Measurements from ENCODE around the gene EFNA4. TPM values are rescaled to one million over a fixed set of nuclear protein-coding genes. Genes with fewer than 3 reads are reported as not detected.

EFNA4 gene
- total and polyA plus RNA-seq, 9 of the 15 experiments (the other 6 are each of a cell fraction or from before 2014, with no cell fraction given) = 0.68 to 7.4 (median 6.1) TPM

DNA sequence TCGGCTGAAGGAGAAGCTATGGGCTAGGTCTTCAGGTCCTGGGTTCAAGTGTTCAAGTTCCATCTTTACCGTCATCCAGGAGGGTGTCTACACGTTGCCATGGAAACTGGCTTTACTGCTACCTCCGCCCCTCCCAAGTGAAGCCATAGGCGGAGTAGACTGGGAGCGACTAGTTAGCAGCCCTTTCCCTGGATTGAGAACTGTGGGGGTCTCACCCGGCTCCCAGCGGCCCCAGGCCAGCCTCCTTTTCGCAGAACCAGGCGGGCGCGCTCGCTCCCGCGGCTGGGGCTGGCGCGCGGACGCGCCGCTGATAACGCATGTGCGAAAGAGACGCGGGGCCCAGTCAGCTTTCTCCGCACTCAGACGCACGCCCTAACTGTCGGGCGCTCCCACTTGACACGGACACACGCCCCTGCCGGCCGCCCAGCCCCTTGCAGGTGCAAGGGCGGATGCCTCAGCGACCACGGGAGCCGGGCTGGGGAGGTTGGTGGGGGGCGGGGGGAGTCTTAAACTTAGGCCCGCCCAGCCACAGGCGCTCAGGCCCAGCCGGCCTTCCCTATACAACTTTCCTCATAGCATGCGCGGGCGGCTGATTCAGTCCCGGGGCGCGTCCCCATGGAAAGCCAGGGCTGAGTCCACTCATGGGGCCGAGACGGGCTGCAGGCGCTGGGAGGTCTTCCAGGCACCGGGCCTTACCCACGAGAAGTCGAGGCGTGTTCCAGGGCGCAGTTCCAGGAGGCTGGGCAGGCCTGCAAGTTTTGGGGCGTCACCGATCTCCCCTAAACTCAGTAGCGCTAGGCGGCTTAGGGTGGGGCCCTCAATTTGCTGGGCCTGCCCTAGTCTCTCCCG is 7.4 kb downstream of the EFNA4 start (continued):
- TF ChIP-seq, protein P1, sequence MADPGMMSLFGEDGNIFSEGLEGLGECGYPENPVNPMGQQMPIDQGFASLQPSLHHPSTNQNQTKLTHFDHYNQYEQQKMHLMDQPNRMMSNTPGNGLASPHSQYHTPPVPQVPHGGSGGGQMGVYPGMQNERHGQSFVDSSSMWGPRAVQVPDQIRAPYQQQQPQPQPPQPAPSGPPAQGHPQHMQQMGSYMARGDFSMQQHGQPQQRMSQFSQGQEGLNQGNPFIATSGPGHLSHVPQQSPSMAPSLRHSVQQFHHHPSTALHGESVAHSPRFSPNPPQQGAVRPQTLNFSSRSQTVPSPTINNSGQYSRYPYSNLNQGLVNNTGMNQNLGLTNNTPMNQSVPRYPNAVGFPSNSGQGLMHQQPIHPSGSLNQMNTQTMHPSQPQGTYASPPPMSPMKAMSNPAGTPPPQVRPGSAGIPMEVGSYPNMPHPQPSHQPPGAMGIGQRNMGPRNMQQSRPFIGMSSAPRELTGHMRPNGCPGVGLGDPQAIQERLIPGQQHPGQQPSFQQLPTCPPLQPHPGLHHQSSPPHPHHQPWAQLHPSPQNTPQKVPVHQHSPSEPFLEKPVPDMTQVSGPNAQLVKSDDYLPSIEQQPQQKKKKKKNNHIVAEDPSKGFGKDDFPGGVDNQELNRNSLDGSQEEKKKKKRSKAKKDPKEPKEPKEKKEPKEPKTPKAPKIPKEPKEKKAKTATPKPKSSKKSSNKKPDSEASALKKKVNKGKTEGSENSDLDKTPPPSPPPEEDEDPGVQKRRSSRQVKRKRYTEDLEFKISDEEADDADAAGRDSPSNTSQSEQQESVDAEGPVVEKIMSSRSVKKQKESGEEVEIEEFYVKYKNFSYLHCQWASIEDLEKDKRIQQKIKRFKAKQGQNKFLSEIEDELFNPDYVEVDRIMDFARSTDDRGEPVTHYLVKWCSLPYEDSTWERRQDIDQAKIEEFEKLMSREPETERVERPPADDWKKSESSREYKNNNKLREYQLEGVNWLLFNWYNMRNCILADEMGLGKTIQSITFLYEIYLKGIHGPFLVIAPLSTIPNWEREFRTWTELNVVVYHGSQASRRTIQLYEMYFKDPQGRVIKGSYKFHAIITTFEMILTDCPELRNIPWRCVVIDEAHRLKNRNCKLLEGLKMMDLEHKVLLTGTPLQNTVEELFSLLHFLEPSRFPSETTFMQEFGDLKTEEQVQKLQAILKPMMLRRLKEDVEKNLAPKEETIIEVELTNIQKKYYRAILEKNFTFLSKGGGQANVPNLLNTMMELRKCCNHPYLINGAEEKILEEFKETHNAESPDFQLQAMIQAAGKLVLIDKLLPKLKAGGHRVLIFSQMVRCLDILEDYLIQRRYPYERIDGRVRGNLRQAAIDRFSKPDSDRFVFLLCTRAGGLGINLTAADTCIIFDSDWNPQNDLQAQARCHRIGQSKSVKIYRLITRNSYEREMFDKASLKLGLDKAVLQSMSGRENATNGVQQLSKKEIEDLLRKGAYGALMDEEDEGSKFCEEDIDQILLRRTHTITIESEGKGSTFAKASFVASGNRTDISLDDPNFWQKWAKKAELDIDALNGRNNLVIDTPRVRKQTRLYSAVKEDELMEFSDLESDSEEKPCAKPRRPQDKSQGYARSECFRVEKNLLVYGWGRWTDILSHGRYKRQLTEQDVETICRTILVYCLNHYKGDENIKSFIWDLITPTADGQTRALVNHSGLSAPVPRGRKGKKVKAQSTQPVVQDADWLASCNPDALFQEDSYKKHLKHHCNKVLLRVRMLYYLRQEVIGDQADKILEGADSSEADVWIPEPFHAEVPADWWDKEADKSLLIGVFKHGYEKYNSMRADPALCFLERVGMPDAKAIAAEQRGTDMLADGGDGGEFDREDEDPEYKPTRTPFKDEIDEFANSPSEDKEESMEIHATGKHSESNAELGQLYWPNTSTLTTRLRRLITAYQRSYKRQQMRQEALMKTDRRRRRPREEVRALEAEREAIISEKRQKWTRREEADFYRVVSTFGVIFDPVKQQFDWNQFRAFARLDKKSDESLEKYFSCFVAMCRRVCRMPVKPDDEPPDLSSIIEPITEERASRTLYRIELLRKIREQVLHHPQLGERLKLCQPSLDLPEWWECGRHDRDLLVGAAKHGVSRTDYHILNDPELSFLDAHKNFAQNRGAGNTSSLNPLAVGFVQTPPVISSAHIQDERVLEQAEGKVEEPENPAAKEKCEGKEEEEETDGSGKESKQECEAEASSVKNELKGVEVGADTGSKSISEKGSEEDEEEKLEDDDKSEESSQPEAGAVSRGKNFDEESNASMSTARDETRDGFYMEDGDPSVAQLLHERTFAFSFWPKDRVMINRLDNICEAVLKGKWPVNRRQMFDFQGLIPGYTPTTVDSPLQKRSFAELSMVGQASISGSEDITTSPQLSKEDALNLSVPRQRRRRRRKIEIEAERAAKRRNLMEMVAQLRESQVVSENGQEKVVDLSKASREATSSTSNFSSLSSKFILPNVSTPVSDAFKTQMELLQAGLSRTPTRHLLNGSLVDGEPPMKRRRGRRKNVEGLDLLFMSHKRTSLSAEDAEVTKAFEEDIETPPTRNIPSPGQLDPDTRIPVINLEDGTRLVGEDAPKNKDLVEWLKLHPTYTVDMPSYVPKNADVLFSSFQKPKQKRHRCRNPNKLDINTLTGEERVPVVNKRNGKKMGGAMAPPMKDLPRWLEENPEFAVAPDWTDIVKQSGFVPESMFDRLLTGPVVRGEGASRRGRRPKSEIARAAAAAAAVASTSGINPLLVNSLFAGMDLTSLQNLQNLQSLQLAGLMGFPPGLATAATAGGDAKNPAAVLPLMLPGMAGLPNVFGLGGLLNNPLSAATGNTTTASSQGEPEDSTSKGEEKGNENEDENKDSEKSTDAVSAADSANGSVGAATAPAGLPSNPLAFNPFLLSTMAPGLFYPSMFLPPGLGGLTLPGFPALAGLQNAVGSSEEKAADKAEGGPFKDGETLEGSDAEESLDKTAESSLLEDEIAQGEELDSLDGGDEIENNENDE (IDR thresholded peaks at IDR 0.05; ENCODE audit: low read depth, low read length) = no peak
- TF ChIP-seq MCM5 (IDR thresholded peaks at IDR 0.05; ENCODE audit: low read depth) = no peak
- TF ChIP-seq, protein P2, sequence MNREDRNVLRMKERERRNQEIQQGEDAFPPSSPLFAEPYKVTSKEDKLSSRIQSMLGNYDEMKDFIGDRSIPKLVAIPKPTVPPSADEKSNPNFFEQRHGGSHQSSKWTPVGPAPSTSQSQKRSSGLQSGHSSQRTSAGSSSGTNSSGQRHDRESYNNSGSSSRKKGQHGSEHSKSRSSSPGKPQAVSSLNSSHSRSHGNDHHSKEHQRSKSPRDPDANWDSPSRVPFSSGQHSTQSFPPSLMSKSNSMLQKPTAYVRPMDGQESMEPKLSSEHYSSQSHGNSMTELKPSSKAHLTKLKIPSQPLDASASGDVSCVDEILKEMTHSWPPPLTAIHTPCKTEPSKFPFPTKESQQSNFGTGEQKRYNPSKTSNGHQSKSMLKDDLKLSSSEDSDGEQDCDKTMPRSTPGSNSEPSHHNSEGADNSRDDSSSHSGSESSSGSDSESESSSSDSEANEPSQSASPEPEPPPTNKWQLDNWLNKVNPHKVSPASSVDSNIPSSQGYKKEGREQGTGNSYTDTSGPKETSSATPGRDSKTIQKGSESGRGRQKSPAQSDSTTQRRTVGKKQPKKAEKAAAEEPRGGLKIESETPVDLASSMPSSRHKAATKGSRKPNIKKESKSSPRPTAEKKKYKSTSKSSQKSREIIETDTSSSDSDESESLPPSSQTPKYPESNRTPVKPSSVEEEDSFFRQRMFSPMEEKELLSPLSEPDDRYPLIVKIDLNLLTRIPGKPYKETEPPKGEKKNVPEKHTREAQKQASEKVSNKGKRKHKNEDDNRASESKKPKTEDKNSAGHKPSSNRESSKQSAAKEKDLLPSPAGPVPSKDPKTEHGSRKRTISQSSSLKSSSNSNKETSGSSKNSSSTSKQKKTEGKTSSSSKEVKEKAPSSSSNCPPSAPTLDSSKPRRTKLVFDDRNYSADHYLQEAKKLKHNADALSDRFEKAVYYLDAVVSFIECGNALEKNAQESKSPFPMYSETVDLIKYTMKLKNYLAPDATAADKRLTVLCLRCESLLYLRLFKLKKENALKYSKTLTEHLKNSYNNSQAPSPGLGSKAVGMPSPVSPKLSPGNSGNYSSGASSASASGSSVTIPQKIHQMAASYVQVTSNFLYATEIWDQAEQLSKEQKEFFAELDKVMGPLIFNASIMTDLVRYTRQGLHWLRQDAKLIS (CRISPR knock-in tag; IDR thresholded peaks at IDR 0.05) = 0 out of 2 replicates have a peak, but pooled peaks have one; percentile 68
- TF ChIP-seq, protein P3, sequence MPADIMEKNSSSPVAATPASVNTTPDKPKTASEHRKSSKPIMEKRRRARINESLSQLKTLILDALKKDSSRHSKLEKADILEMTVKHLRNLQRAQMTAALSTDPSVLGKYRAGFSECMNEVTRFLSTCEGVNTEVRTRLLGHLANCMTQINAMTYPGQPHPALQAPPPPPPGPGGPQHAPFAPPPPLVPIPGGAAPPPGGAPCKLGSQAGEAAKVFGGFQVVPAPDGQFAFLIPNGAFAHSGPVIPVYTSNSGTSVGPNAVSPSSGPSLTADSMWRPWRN (IDR thresholded peaks at IDR 0.05; ENCODE audit: low read depth) = peak; percentile 70
- TF ChIP-seq ZNF12 (CRISPR knock-in tag; IDR thresholded peaks at IDR 0.05) = 0 out of 2 replicates have a peak, but pooled peaks have one; percentile 37
- peak; percentile 87 for TF ChIP-seq BHLHE40 (IDR thresholded peaks at IDR 0.05; ENCODE audit: low read length)

All from K562 (cell line).